Prostate gland (tissue), 2 donors: ENCODE results near the gene CDH5. TPM values are rescaled to one million over a fixed set of nuclear protein-coding genes. Genes with fewer than 3 reads are reported as not detected.
A peak's percentile ranks its signal among the peaks of the same experiment; 100 is the strongest.

Source experiments
- DNase-seq: peaks from one replicate; pipeline ENCODE4 v3.0.0-alpha.2; 2019; ENCODE audit warnings: low spot score
- H3K27ac ChIP-seq, 2 donors: fragments of 200-600 bp; sonication (generic); 2 replicates each; pipeline ENCODE4 v1.5.1; 2017 to 2019
- H3K27me3 ChIP-seq: fragments of 200-600 bp; sonication (generic); replicated peaks from 2 replicates; pipeline ENCODE4 v1.5.1; 2019; ENCODE audit not compliant: insufficient read depth
- H3K36me3 ChIP-seq, 2 donors: fragments of 200-600 bp; sonication (generic); 1 replicate in 1 of 2; 2 replicates in 1 of 2; pipeline versions ENCODE4 v1.5.1 to v1.8.1; 2017 to 2019
- H3K4me1 ChIP-seq: fragments of 200-600 bp; sonication (generic); replicated peaks from 2 replicates; pipeline ENCODE4 v1.5.1; 2019
- H3K4me3 ChIP-seq, 2 donors: fragments of 200-600 bp; sonication (generic); 2 replicates each; pipeline ENCODE4 v1.5.1; 2017 to 2019
- H3K9me3 ChIP-seq: fragments of 200-600 bp; sonication (generic); 2 replicates; pipeline ENCODE4 v1.5.1; 2017
- CTCF ChIP-seq, 4 experiments: fragments of 200-600 bp in 2 of 4; fragments of 450-650 bp in 2 of 4; sonication (generic) in 2 of 4; IDR thresholded peaks; 1 replicate in 3 of 4; 2 replicates in 1 of 4; pipeline ENCODE4 v1.5.1; 2016 to 2019; ENCODE audit warnings: antibody characterized with exemption in 4 of 4, mild to moderate bottlenecking in 2 of 4, moderate library complexity in 2 of 4
- POLR2A ChIP-seq: fragments of 450-650 bp; IDR thresholded peaks from one replicate; pipeline ENCODE4 v1.6.1; 2016; ENCODE audit warnings: antibody characterized with exemption, mild to moderate bottlenecking
- POLR2AphosphoS5 ChIP-seq: sonication (generic); formaldehyde crosslinking; IDR thresholded peaks from one replicate; pipeline ENCODE4 v1.6.1; 2017; ENCODE audit warnings: antibody characterized with exemption
- WGBS: methylation state at CpG from one replicate; pipeline ENCODE4 v1.1.5; 2018; 5-methylcytosine and 5-hydroxymethylcytosine counted together
- intact Hi-C: fragments of 100-400 bp; cut with DNase I; formaldehyde crosslinking; loops from one replicate; pipeline ENCODE4 v1.14.2; 2022
- total RNA-seq, 2 donors: library from RNA; depleted of rRNA; stranded (reverse); fragments of >200 nt; gene quantifications; one replicate each; pipeline ENCODE4 v1.1.0, GENCODE V29; 2016

CDH5 gene
- total RNA-seq, 2 donors from 2014 or later = 8.0 to 20.8 TPM

GRCh38 chr16:66405057-66405783 lies 38.7 kb downstream of the CDH5 start:
- Histone ChIP-seq H3K27me3 (no peaks in the 10 kb centered on the region), H3K36me3 (no peaks in the 10 kb centered on the region), H3K4me3 (no peak overlapping the region), H3K4me1 (peaks cover 5% of the 10 kb centered on the region), H3K27ac (no peak overlapping the region), H3K9me3 (no peaks in the 10 kb centered on the region)
- no peak for TF ChIP-seq POLR2AphosphoS5
- no peak for TF ChIP-seq POLR2A
- intact Hi-C loops = loop anchor here (2.0 to 10.0 kb wide), 2 partner anchors 80 to 460 kb away; no protein-coding TSS in a partner anchor
- WGBS = 77% methylated on average over 2 of the region's 2 CpGs
- DNase-seq = no peak

- Histone ChIP-seq H3K9me3 (no peaks in the 10 kb centered on the region), H3K36me3 (no peaks in the 10 kb centered on the region), H3K27me3 (no peaks in the 10 kb centered on the region), H3K4me3 (peak overlapping the region; percentile 27 to 39), H3K4me1 (peaks cover 5% of the 10 kb centered on the region), H3K27ac (no peak overlapping the region)
- peak; percentile 80 for DNase-seq
- intact Hi-C loops = loop anchor here (2.0 to 10.0 kb wide), 2 partner anchors 198 to 458 kb away; partner anchors contain the start of gene CMTM3
- TF ChIP-seq POLR2AphosphoS5 (no peak), CTCF (IDR thresholded peaks at IDR 0.05) (peak; percentile 69 to 86 (median 84))
- WGBS = under 1% methylated on average over 35 of the region's 35 CpGs
These were observed 40.2 kb downstream of the CDH5 start for GRCh38 chr16:66406534-66407221.

GRCh38 chr16:66408163-66409048 lies 41.9 kb downstream of the CDH5 start:
- Histone ChIP-seq H3K4me3 (no peak overlapping the region), H3K4me1 (peaks cover 5% of the 10 kb centered on the region), H3K9me3 (no peaks in the 10 kb centered on the region), H3K36me3 (no peaks in the 10 kb centered on the region), H3K27ac (peak overlapping the region in 1 of 2 donors; percentile 40), H3K27me3 (no peaks in the 10 kb centered on the region)
- TF ChIP-seq POLR2AphosphoS5 (peak; percentile 21), POLR2A (no peak), CTCF (IDR thresholded peaks at IDR 0.05) (no peak)
- intact Hi-C loops = loop anchor here (10.0 kb wide), 1 partner anchor 456 kb away; no protein-coding TSS in a partner anchor
- 34% methylated on average over 5 of the region's 5 CpGs for WGBS
- DNase-seq = peak; percentile 19

GRCh38 chr16:66409156-66409555 lies 42.7 kb downstream of the CDH5 start:
- Histone ChIP-seq H3K36me3 (no peaks in the 10 kb centered on the region), H3K4me1 (peaks cover 5% of the 10 kb centered on the region), H3K27me3 (no peaks in the 10 kb centered on the region), H3K27ac (peak overlapping the region in 1 of 2 donors; percentile 40), H3K9me3 (no peaks in the 10 kb centered on the region), H3K4me3 (no peak overlapping the region)
- no peak for TF ChIP-seq POLR2AphosphoS5
- intact Hi-C loops = loop anchor here (10.0 kb wide), 1 partner anchor 456 kb away; no protein-coding TSS in a partner anchor
- WGBS = 52% methylated on average over 5 of the region's 5 CpGs
- DNase-seq = no peak

- intact Hi-C loops = no loop called here
- no peaks in the 10 kb centered on the region for H3K4me1 ChIP-seq
- no peak overlapping the region for H3K4me3 ChIP-seq
- H3K9me3 ChIP-seq = no peaks in the 10 kb centered on the region
- DNase-seq = no peak
- H3K36me3 ChIP-seq = no peaks in the 10 kb centered on the region
- no peaks in the 10 kb centered on the region for H3K27me3 ChIP-seq
- no peak for TF ChIP-seq POLR2AphosphoS5
- TF ChIP-seq CTCF (IDR thresholded peaks at IDR 0.05) = no peak
- TF ChIP-seq POLR2A = no peak
- H3K27ac ChIP-seq = no peak overlapping the region
These were observed 45.7 kb downstream of the CDH5 start for GRCh38 chr16:66412182-66412581.
